GM12801 (cell line): ENCODE measurements around the gene FOSL1.

Experiments
- TF ChIP-seq, protein P1 (sequence below): IDR thresholded peaks from one replicate; pipeline ENCODE4 v1.5.1; 2011; ENCODE audit warnings: control low read depth; ENCODE audit not compliant: insufficient read length; ENCODE audit errors: extremely low read depth

The FOSL1 gene

DNA sequence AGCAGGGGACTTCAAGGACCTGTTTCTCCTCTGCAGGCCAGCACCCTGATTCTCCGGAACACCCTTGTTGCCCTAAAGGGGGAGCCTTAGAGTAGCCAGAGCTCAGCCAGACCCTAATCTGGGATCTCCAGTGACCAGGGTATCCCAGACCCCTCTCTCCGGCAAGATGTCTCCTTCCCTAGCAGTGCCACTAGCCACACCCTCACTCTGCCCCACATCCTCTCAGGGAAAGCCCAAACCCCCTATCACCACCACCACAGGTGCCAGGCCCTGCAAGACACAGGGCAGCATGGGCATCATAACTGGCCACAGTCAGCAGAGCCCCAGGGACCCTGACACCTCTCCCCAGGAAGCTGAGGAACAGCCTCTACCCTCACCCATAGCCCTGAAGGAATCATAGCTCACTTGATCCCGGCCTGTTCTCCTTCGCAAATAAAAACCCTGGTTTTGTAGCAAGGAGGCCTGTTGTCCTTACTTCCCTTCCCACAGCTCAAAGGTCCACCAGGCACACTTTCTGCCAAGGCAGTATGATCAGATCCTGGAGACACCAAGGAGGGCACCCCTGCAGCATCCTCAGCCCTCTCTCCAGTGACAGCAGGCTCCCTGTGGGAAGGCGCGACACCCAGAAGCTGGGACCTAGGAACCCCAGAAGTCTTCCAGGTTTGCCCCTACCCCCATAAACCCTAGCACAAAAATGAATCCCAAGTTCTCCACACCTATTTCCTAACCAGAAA, 46.8 kb downstream of the FOSL1 start:
- TF ChIP-seq, protein P1, sequence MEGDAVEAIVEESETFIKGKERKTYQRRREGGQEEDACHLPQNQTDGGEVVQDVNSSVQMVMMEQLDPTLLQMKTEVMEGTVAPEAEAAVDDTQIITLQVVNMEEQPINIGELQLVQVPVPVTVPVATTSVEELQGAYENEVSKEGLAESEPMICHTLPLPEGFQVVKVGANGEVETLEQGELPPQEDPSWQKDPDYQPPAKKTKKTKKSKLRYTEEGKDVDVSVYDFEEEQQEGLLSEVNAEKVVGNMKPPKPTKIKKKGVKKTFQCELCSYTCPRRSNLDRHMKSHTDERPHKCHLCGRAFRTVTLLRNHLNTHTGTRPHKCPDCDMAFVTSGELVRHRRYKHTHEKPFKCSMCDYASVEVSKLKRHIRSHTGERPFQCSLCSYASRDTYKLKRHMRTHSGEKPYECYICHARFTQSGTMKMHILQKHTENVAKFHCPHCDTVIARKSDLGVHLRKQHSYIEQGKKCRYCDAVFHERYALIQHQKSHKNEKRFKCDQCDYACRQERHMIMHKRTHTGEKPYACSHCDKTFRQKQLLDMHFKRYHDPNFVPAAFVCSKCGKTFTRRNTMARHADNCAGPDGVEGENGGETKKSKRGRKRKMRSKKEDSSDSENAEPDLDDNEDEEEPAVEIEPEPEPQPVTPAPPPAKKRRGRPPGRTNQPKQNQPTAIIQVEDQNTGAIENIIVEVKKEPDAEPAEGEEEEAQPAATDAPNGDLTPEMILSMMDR: no peak

DNA sequence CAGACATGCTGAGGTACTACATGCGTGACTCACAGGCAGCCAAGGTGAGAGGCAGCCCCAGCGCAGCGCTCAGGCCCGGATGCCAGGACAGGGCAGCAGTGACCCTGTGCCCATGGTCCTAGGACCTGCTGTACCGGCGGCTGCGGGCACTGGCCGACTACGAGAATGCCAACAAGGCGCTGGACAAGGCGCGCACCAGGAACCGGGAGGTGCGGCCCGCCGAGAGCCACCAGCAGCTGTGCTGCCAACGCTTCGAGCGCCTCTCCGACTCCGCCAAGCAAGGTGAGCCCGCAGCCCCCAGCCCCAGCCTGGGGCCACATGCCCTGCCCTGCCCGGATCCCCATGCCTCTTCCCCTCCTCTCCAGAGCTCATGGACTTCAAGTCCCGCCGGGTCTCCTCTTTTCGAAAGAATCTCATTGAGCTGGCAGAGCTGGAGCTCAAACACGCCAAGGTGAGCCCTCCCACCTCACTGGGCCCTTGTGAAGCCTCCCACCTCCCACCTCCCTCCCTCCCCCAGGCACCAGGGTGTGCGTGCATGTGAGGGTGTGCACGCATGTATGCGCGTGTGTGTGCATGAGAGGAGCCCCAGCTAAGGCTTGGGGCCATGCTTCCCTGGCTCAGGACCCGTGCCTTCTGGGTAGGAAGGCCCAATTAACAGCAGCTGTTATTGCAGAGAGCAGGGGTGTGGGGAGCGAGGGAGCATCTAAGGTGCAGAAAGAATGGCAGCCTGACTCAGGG, 47.5 kb downstream of the FOSL1 start:
- TF ChIP-seq, protein P1: no peak

DNA sequence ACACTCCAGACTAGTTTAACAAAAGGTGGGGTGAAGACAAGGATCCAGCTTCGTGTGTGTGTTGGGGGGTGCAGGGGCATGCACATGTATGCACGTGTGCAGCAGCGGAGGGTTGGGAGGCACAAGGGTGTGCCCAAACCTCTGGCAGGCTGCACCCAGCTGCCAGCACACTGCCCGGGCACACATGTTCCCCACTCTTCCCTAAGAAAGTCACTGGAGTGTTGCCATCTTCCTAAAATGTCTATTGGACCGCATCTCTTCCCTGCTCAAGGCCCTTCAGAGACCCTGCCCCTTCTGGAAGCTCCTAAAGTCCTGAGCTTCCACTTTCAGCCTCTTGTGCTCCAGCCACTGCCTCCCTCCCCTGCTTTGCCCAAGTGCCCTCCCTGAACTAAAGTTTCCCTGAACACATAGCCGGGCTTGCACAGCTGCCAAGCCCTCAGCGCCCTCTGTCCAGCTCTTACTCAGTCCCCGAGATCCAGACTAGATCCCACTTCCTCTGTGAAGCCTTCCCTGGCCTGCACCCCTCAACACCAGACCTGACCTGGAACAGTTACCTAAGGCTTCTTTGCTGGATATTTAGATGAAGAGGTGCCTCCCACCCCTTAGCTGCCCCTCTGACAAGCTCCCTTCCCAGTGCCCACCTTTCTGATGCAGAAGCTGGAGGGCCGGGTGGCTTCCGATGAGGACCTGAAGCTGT, 48.2 kb downstream of the FOSL1 start:
- TF ChIP-seq, protein P1: no peak

DNA sequence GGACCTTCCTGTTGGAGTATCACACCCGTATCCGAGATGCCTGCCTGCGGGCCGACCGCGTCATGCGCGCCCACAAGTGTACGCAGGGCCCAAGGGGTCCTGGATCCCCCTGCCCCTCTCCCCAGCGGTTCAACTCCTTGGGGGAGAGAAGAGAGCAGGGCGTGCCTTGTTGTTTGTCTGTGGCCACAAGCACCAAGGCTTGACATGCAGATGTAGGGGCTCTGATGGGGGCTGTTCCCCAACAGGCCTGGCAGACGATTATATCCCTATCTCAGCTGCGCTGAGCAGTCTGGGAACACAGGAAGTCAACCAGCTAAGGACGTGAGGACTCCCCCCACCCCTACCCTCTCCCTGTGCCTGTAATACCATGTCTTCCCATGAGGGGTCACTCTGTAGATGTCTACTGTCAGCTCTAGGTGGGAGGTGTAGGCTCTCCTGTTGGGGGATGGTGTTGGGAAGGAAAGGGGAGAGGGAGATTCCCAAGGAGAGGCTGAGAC, 49.1 kb downstream of the FOSL1 start:
- TF ChIP-seq, protein P1: no peak

DNA sequence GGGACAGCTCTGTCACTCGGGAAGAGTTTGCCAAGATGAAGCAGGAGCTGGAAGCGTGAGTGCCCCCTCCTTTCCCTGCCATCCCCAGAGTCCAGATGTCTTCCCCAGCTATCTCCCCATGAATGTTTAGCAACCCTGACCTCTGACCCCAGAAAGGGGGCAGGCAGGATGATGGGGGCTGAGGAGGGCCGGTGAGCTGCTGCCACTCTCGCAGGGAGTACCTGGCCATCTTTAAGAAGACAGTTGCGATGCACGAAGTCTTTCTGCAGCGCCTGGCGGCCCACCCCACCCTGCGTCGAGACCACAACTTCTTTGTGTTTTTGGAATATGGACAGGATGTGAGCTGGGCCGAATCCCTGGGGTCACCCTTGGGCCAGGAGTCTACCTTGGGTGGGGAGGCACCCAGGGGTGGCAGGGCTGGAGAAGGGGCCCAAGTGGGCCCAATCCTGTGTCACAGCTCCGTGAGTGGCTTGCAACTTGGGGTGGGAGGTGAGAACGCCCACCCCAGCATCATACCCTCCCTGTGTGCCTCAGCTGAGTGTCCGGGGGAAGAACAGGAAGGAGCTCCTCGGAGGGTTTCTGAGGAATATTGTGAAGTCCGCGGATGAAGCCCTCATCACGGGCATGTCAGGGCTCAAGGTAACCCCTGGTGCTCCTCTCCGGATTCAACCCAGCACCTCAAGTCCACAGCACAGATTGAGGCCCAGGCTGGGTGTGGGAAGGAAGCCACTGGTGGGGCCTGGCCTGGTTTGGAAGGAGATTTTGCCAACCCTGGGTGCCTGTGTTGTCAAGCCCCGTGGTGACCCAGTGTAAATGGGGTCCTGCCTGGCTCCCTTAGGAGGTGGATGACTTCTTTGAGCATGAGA, 49.7 kb downstream of the FOSL1 start:
- TF ChIP-seq, protein P1: no peak

DNA sequence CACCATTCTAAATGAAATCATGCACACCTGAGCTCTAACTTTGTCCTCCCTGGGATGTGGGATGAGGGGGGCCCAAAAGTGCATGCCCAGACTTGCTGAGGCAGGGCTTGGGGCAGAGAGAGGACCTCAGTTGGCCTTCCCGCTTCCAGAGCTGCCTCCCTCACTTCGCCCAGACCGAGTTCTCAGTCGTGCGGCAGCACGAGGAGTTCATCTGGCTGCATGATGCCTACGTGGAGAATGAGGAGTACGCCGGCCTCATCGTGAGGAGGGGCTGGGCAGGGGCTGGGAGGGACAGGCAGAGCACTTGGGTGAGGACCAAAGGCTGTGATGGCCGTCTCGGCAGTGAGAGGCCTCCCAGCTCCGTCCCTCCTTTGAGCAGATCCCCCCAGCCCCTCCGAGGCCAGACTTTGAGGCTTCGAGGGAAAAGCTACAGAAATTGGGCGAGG, 50.4 kb downstream of the FOSL1 start:
- TF ChIP-seq, protein P1: no peak
